Measurements from ENCODE around the gene TDRD3. TPM values are rescaled to one million over a fixed set of nuclear protein-coding genes. Genes with fewer than 3 reads are reported as not detected.

TDRD3 gene
- total RNA-seq, 4 donors from 2014 or later, result 14.5 to 33.8 (median 16.1) TPM

GRCh38 chr13:60511637-60512036, 114.6 kb downstream of the TDRD3 start:
- Histone ChIP-seq H3K27me3 (no peaks in the 10 kb centered on the region), H3K4me1 (no peaks in the 10 kb centered on the region), H3K9me3 (peaks cover 0 to 13% (median 4%) of the 10 kb centered on the region in 3 donors), H3K36me3 (peaks cover 0 to 54% (median 10%) of the 10 kb centered on the region in 3 donors), H3K27ac (no peak overlapping the region), H3K4me3 (no peak overlapping the region)
- no peak for TF ChIP-seq POLR2A (IDR thresholded peaks at IDR 0.05)
- no peak for TF ChIP-seq CTCF (IDR thresholded peaks at IDR 0.05)
- WGBS, 2 donors, result 73 to 100% methylated on average over 2 of the region's 2 CpGs
- intact Hi-C loops (cut with DNase I), result no loop called here
- DNase-seq, result no peak

- Histone ChIP-seq H3K4me1 (no peaks in the 10 kb centered on the region), H3K9me3 (peaks cover 0 to 13% (median 4%) of the 10 kb centered on the region in 3 donors), H3K27me3 (no peaks in the 10 kb centered on the region), H3K36me3 (peaks cover 0 to 72% (median 10%) of the 10 kb centered on the region in 3 donors), H3K4me3 (no peak overlapping the region), H3K27ac (no peak overlapping the region)
- no peak for TF ChIP-seq CTCF (IDR thresholded peaks at IDR 0.05)
- TF ChIP-seq POLR2A (IDR thresholded peaks at IDR 0.05), result no peak
- DNase-seq, result no peak
- WGBS, 2 donors, result 97 to 100% methylated on average over 1 of the region's 1 CpG
- intact Hi-C loops (cut with DNase I), result no loop called here
Measured at GRCh38 chr13:60514891-60515290, 117.9 kb downstream of the TDRD3 start.

- TF ChIP-seq CTCF (IDR thresholded peaks at IDR 0.05), result no peak
- Histone ChIP-seq H3K36me3 (peaks cover 0 to 47% (median 0%) of the 10 kb centered on the region in 3 donors), H3K9me3 (no peaks in the 10 kb centered on the region), H3K4me3 (no peak overlapping the region), H3K27me3 (no peaks in the 10 kb centered on the region), H3K4me1 (no peaks in the 10 kb centered on the region), H3K27ac (no peak overlapping the region)
- no peak for DNase-seq
- intact Hi-C loops (cut with DNase I), result no loop called here
Measured at GRCh38 chr13:60519496-60519895, 122.5 kb downstream of the TDRD3 start.

- DNase-seq, result no peak
- Histone ChIP-seq H3K4me1 (no peaks in the 10 kb centered on the region), H3K9me3 (no peaks in the 10 kb centered on the region), H3K27me3 (no peaks in the 10 kb centered on the region), H3K36me3 (peaks cover 0 to 45% (median 0%) of the 10 kb centered on the region in 3 donors), H3K27ac (no peak overlapping the region), H3K4me3 (no peak overlapping the region)
- TF ChIP-seq POLR2A (IDR thresholded peaks at IDR 0.05), result no peak
- TF ChIP-seq CTCF (IDR thresholded peaks at IDR 0.05), result no peak
- intact Hi-C loops (cut with DNase I), result no loop called here
- WGBS, 2 donors, result 82 to 86% methylated on average over 4 of the region's 4 CpGs
Measured at GRCh38 chr13:60520902-60521569, 124.0 kb downstream of the TDRD3 start.

- no peak overlapping the region for H3K4me3 ChIP-seq
- TF ChIP-seq CTCF (IDR thresholded peaks at IDR 0.05) (no peak), POLR2A (IDR thresholded peaks at IDR 0.05) (no peak)
- DNase-seq, result no peak
- H3K4me1 ChIP-seq, result no peaks in the 10 kb centered on the region
- no peaks in the 10 kb centered on the region for H3K9me3 ChIP-seq
- intact Hi-C loops (cut with DNase I), result no loop called here
- H3K36me3 ChIP-seq, result peaks cover 0 to 29% (median 0%) of the 10 kb centered on the region in 3 donors
- no peak overlapping the region for H3K27ac ChIP-seq
- WGBS, 2 donors, result 31 to 35% methylated on average over 1 of the region's 1 CpG
- no peaks in the 10 kb centered on the region for H3K27me3 ChIP-seq
Measured at GRCh38 chr13:60538566-60538965, 141.5 kb downstream of the TDRD3 start.

Data from esophagus squamous epithelium (tissue), 5 donors.